Thoracic aorta (tissue), 2 donors: ENCODE results near the gene LRRC40. TPM values are rescaled to one million over a fixed set of nuclear protein-coding genes. Genes with fewer than 3 reads are reported as not detected.

Source experiments
- ATAC-seq: fragments of 150-250 bp; one replicate; pipeline ENCODE4 v1.8.0; 2017; ENCODE audit warnings: low read depth; ENCODE audit not compliant: insufficient number of reproducible peaks, low FRiP score
- DNase-seq: peaks from one replicate; pipeline ENCODE4 v3.0.0-alpha.2; 2020; ENCODE audit warnings: low spot score
- H3K27ac ChIP-seq, 2 donors: fragments of 200-600 bp; sonication (generic); 1 replicate in 1 of 2; 2 replicates in 1 of 2; pipeline ENCODE4 v1.5.1; 2016; ENCODE audit warnings: mild to moderate bottlenecking in 2 of 2, moderate library complexity in 2 of 2
- H3K27me3 ChIP-seq: fragments of 200-600 bp; sonication (generic); replicated peaks from 2 replicates; pipeline ENCODE4 v1.6.0; 2016; ENCODE audit warnings: mild to moderate bottlenecking; ENCODE audit not compliant: insufficient read depth
- H3K36me3 ChIP-seq: fragments of 200-600 bp; sonication (generic); one replicate; pipeline ENCODE4 v1.5.1; 2016
- H3K4me1 ChIP-seq, 2 donors: fragments of 200-600 bp; sonication (generic); 1 replicate in 1 of 2; 2 replicates in 1 of 2; pipeline versions ENCODE4 v1.5.1 to v1.6.0; 2016; ENCODE audit warnings: low read depth in 2 of 2, mild to moderate bottlenecking in 1 of 2; ENCODE audit not compliant: control insufficient read depth in 1 of 2
- H3K4me3 ChIP-seq: fragments of 200-600 bp; sonication (generic); 2 replicates; pipeline ENCODE4 v1.5.1; 2016; ENCODE audit warnings: mild to moderate bottlenecking
- H3K9me3 ChIP-seq: fragments of 200-600 bp; sonication (generic); 2 replicates; pipeline ENCODE4 v1.5.1; 2016
- total RNA-seq, 2 donors: library from RNA; depleted of rRNA; stranded (reverse); fragments of >200 nt; gene quantifications; one replicate each; pipeline versions ENCODE4 v1.1.0 to v1.2.3, GENCODE V29; 2016
- TF ChIP-seq, protein P1 (sequence below): fragments of 200-600 bp; sonication (generic); IDR thresholded peaks from one replicate; pipeline ENCODE4 v1.5.1; 2019; ENCODE audit warnings: antibody characterized with exemption

Gene LRRC40
- total RNA-seq, 2 donors from 2014 or later = 8.8 to 12.4 TPM

DNA sequence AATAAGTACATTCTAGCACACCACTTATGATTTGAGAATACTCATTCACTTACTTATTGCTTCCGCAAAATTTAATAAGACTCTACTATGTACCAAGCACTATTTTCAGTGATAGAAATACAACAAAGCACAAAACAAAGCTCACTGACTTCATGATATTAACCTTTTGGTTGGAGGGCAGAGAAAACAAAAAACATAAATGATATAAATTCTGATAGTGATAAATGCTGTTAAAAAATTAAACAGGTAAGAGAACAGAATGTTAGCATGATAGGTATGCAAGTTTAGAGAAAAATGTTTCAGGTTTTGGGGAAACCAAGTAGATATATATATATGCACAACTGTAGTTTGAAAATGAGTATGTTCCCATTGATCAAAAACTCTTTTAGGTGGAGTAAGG lies 1.2 kb downstream of the LRRC40 start:
- TF ChIP-seq, protein P1, sequence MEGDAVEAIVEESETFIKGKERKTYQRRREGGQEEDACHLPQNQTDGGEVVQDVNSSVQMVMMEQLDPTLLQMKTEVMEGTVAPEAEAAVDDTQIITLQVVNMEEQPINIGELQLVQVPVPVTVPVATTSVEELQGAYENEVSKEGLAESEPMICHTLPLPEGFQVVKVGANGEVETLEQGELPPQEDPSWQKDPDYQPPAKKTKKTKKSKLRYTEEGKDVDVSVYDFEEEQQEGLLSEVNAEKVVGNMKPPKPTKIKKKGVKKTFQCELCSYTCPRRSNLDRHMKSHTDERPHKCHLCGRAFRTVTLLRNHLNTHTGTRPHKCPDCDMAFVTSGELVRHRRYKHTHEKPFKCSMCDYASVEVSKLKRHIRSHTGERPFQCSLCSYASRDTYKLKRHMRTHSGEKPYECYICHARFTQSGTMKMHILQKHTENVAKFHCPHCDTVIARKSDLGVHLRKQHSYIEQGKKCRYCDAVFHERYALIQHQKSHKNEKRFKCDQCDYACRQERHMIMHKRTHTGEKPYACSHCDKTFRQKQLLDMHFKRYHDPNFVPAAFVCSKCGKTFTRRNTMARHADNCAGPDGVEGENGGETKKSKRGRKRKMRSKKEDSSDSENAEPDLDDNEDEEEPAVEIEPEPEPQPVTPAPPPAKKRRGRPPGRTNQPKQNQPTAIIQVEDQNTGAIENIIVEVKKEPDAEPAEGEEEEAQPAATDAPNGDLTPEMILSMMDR = no peak
- peaks cover 28 to 46% of the 10 kb centered on the region in 2 donors for H3K4me1 ChIP-seq
- no peaks in the 10 kb centered on the region for H3K27me3 ChIP-seq
- DNase-seq = no peak
- H3K9me3 ChIP-seq = no peaks in the 10 kb centered on the region
- no peak overlapping the region for H3K27ac ChIP-seq
- H3K4me3 ChIP-seq = peak overlapping the region; percentile 79
- ATAC-seq = no peak
- no peaks in the 10 kb centered on the region for H3K36me3 ChIP-seq

DNA sequence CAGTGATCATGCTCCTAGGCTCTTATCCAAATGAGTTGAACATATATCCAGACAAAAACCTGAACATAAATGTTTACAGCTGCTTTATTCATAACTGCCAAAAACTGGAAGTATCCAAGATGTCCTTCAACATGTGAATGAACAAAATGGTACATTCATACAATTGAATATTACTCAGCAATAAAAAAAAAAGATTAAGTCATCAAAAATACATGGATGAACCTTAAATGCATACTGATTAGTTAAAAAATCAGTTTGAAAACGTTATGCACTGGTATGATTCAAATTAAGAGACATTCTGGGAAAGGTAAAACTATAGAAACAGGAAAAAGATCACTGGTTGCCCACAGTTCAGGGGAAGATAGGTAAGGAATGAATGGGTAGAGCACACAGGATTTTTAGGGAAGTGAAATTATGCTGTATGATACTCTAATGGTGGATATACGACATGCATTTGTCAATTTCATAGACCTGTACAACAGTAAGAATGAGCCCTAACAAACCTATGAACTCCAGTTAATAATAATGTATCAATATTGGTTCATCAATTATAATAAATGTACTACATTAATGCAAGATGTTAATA lies 3.1 kb downstream of the LRRC40 start:
- DNase-seq (no peak), ATAC-seq (no peak)
- no peak overlapping the region for H3K4me3 ChIP-seq
- H3K27ac ChIP-seq = no peak overlapping the region
- H3K27me3 ChIP-seq = no peaks in the 10 kb centered on the region
- H3K9me3 ChIP-seq = no peaks in the 10 kb centered on the region
- TF ChIP-seq, protein P1 = no peak
- H3K36me3 ChIP-seq = no peaks in the 10 kb centered on the region
- peaks cover 16 to 33% of the 10 kb centered on the region in 2 donors for H3K4me1 ChIP-seq

DNA sequence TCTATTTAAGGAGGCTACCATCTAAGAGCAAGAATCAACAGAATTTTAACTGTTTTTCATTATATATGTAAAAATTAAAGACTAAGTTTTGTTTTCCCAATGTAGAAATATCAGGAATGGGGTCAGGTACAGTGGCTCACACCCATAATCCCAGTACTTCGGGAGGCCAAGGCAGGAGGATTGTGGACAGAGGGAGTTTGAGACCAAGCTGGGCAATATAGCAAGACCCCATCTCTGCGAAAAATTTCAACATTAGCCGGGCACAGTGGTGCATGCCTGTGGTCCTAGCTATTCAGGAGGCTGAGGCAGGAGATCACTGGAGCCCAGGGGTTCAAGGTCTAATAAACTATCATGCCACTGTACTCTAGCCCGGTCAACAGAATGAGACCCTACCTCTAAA lies 5.3 kb downstream of the LRRC40 start:
- Histone ChIP-seq H3K27me3 (no peaks in the 10 kb centered on the region), H3K27ac (no peak overlapping the region), H3K4me1 (peaks cover 8 to 24% of the 10 kb centered on the region in 2 donors), H3K9me3 (no peaks in the 10 kb centered on the region), H3K4me3 (no peak overlapping the region), H3K36me3 (no peaks in the 10 kb centered on the region)
- DNase-seq (no peak), ATAC-seq (no peak)
- TF ChIP-seq, protein P1 = no peak

DNA sequence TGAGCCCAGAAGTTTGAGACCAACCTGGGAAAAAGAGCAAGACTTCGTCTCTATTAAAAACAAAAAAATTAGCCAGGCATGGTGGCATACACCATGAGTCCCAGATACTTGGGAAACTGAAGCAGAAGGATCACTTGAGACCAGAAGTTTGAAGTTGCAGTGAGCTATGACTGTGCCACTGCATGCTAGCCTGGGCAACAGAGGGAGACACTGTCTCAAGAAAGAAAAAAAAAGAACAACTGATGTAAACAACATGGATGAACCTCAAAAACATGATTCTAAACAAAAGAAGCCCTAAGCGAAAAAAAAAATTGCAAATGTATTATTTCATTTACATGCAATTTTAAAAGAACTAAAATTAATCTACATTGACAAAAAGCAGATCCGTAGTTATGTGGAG lies 9.0 kb downstream of the LRRC40 start:
- Histone ChIP-seq H3K36me3 (no peaks in the 10 kb centered on the region), H3K4me3 (no peak overlapping the region), H3K9me3 (no peaks in the 10 kb centered on the region), H3K27me3 (no peaks in the 10 kb centered on the region), H3K27ac (no peak overlapping the region), H3K4me1 (no peaks in the 10 kb centered on the region)
- TF ChIP-seq, protein P1 = no peak
- ATAC-seq = no peak
- no peak for DNase-seq

DNA sequence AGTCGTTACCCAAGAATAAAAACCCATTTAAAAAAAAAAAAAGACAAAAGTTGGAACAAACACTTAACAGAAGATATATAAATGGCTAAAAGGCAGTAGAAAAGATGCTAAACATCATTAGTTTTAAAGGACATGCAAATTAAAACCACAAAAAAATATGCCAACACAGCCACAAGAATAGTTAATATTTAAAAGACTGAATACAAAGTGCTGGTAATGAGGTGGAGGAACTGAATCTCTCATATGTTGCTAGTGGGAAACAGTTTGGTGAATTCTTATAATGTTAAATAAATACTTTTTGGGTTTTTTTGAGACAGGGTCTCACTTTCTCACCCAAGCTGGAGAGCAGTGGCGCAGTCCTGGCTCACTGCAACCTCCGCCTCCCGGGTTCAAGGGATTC lies 10.0 kb downstream of the LRRC40 start:
- H3K9me3 ChIP-seq = no peaks in the 10 kb centered on the region
- no peak overlapping the region for H3K4me3 ChIP-seq
- H3K27ac ChIP-seq = no peak overlapping the region
- H3K27me3 ChIP-seq = no peaks in the 10 kb centered on the region
- DNase-seq = no peak
- H3K4me1 ChIP-seq = no peaks in the 10 kb centered on the region
- TF ChIP-seq, protein P1 = no peak
- no peaks in the 10 kb centered on the region for H3K36me3 ChIP-seq
- ATAC-seq = no peak
